ENCODE measurements around the gene GALNT13. TPM values are rescaled to one million over a fixed set of nuclear protein-coding genes. Genes with fewer than 3 reads are reported as not detected.

Gene GALNT13
- total and polyA plus RNA-seq, 10 of the 15 experiments (the other 5 are each of a cell fraction or from before 2014, with no cell fraction given): 0.04 TPM; not detected in 9

DNA sequence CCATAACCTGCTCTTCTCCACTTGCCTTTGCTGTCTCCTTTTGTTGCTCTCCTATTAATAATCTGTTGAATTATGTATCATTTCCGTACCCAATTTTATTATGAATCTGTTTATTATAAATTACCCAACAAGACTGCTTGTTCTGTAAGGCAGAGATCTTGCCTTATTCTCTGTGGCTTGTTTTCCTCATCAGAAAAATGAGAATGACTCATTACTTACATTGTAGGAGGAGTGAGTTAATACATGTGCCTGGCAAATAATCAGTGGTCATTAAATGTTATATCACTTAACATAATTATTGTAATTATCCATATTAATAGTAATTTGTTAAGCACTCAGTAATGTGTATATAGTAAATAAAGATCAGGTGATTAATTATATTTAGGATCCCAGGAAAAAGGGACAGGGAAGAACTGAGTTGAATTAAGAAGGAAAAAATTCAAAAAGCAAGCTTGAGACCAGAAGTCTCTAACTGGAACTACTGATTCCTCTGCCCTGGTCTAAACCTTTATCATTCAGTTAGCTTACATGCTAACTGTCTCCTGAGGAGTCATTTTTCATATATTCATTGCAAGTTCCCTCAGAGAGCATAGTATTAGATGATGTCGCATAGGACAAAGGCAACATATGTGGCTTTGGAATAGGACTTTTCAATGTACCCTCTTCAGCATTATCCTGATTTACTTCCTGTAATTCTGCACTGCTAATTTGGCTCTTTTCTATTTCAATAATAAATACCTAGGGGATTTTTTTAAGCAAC lies 335.7 kb downstream of the GALNT13 start (continued):
- TF ChIP-seq, protein P1, sequence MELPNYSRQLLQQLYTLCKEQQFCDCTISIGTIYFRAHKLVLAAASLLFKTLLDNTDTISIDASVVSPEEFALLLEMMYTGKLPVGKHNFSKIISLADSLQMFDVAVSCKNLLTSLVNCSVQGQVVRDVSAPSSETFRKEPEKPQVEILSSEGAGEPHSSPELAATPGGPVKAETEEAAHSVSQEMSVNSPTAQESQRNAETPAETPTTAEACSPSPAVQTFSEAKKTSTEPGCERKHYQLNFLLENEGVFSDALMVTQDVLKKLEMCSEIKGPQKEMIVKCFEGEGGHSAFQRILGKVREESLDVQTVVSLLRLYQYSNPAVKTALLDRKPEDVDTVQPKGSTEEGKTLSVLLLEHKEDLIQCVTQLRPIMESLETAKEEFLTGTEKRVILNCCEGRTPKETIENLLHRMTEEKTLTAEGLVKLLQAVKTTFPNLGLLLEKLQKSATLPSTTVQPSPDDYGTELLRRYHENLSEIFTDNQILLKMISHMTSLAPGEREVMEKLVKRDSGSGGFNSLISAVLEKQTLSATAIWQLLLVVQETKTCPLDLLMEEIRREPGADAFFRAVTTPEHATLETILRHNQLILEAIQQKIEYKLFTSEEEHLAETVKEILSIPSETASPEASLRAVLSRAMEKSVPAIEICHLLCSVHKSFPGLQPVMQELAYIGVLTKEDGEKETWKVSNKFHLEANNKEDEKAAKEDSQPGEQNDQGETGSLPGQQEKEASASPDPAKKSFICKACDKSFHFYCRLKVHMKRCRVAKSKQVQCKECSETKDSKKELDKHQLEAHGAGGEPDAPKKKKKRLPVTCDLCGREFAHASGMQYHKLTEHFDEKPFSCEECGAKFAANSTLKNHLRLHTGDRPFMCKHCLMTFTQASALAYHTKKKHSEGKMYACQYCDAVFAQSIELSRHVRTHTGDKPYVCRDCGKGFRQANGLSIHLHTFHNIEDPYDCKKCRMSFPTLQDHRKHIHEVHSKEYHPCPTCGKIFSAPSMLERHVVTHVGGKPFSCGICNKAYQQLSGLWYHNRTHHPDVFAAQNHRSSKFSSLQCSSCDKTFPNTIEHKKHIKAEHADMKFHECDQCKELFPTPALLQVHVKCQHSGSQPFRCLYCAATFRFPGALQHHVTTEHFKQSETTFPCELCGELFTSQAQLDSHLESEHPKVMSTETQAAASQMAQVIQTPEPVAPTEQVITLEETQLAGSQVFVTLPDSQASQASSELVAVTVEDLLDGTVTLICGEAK (IDR thresholded peaks at IDR 0.05; ENCODE audit: borderline replicate concordance): no peak
- no peak for TF ChIP-seq SMAD5 (IDR thresholded peaks at IDR 0.05; ENCODE audit: low read depth)

- Histone ChIP-seq H3K27me3 (replicated peaks in 1 of 2; ENCODE audit: control insufficient read depth in 2 of 2, insufficient read depth in 2 of 2, low read length in 1 of 2) (no peaks in the 10 kb centered on the region), H4K20me1 (ENCODE audit: control insufficient read depth, insufficient read depth) (no peaks in the 10 kb centered on the region), H3K4me1 (ENCODE audit: control insufficient read depth, insufficient read depth, low read length) (no peaks in the 10 kb centered on the region), H2AFZ (ENCODE audit: control insufficient read depth, low read depth, low read length) (no peak overlapping the region), H3K79me2 (ENCODE audit: control insufficient read depth, insufficient read depth, low read length) (no peaks in the 10 kb centered on the region), H3K9me3 (replicated peaks; ENCODE audit: control insufficient read depth, insufficient read depth, low read length) (no peaks in the 10 kb centered on the region), H3K9ac (ENCODE audit: control insufficient read depth, insufficient read depth, low read length) (no peak overlapping the region), H3K4me3 (no peak overlapping the region), H3K36me3 (ENCODE audit: control insufficient read depth in 2 of 2, insufficient read depth in 2 of 2, low read length in 1 of 2) (no peaks in the 10 kb centered on the region), H3K27ac (ENCODE audit: control insufficient read depth, insufficient read depth) (no peak overlapping the region), H3K4me2 (ENCODE audit: control insufficient read depth, insufficient read depth) (no peak overlapping the region)
- RAD21 ChIA-PET (ENCODE audit: unreplicated experiment): no interaction called here
- intact Hi-C loops (cut with micrococcal nuclease; ENCODE audit: unreplicated experiment): no loop called here
- WGBS (ENCODE audit: insufficient coverage, insufficient replicate concordance, low lambda C conversion rate, missing lambda C conversion rate): 0% methylated on average over 1 of the region's 1 CpG
- CTCF ChIA-PET: no interaction called here
- no peak for FAIRE-seq
- no peak for DNase-seq (ENCODE audit: low read depth, low spot score)
- no TSS peak for BruUV-seq (replicated peaks)
- no peak for ATAC-seq
- TF ChIP-seq NR2F1 (conservative IDR thresholded peaks at IDR 0.05) (no peak), SUPT20H (IDR thresholded peaks at IDR 0.05; ENCODE audit: borderline replicate concordance, control insufficient read depth, low read depth, low read length) (no peak), RB1 (IDR thresholded peaks at IDR 0.05; ENCODE audit: borderline replicate concordance) (no peak), TAF1 (IDR thresholded peaks at IDR 0.05; ENCODE audit: borderline replicate concordance, low read depth, low read length) (no peak), STAT3 (IDR thresholded peaks at IDR 0.05; ENCODE audit: low read depth, low read length) (no peak), RBBP5 (conservative IDR thresholded peaks at IDR 0.05) (no peak), SPI1 (IDR thresholded peaks at IDR 0.05; ENCODE audit: borderline replicate concordance, insufficient read depth, low read depth, low read length) (no peak), BACH1 (IDR thresholded peaks at IDR 0.05; ENCODE audit: borderline replicate concordance) (no peak), RAD51 (IDR thresholded peaks at IDR 0.05) (no peak), SMARCA5 (IDR thresholded peaks at IDR 0.05) (no peak), CHD2 (IDR thresholded peaks at IDR 0.05; ENCODE audit: borderline replicate concordance, low read depth, low read length) (no peak), NR2C2 (IDR thresholded peaks at IDR 0.05; ENCODE audit: borderline replicate concordance, control insufficient read depth, insufficient read length, low read depth) (no peak), YBX1 (IDR thresholded peaks at IDR 0.05) (no peak), BHLHE40 (IDR thresholded peaks at IDR 0.05; ENCODE audit: borderline replicate concordance in 1 of 2, low read depth in 2 of 2, low read length in 1 of 2) (no peak)
- in situ Hi-C loops (cut with MboI): no loop called here
- POLR2A ChIA-PET: no interaction called here
- SMC1A ChIA-PET (ENCODE audit: uncharacterized antibody, unreplicated experiment): no interaction called here
Measured at GRCh38 chr2:154223726-154224125, 352.0 kb downstream of the GALNT13 start.

All from GM12878 (cell line).